HepG2 (cell line): ENCODE results near the gene CPVL. TPM values are rescaled to one million over a fixed set of nuclear protein-coding genes. Genes with fewer than 3 reads are reported as not detected.

Experiments used
- CHCHD3 ChIP-seq: sonication (generic); formaldehyde crosslinking; IDR thresholded peaks from 2 replicates; pipeline ENCODE4 v1.8.0; 2022; ENCODE audit warnings: mild to moderate bottlenecking, missing genetic modification reagents, moderate library complexity
- CHD2 ChIP-seq: IDR thresholded peaks from 2 replicates; pipeline ENCODE4 v1.6.1; 2011; ENCODE audit warnings: low read depth, low read length, improper control_type of control experiment
- EHMT2 ChIP-seq: fragments of 200-600 bp; sonication (generic); IDR thresholded peaks from 2 replicates; pipeline ENCODE4 v1.7.0; 2017; ENCODE audit warnings: antibody characterized with exemption, low read depth, low read length, borderline replicate concordance
- EP300 ChIP-seq, 3 experiments: sonication (generic) in 1 of 3; formaldehyde crosslinking in 1 of 3; IDR thresholded peaks; 2 replicates each; pipeline versions ENCODE4 v1.5.1 to v1.6.1; 2011 to 2020; ENCODE audit warnings: low read depth in 2 of 3, low read length in 2 of 3, borderline replicate concordance in 1 of 3, improper control_type of control experiment in 1 of 3, mild to moderate bottlenecking in 1 of 3, missing genetic modification reagents in 1 of 3, moderate library complexity in 1 of 3
- FOXJ3 ChIP-seq: sonication (generic); formaldehyde crosslinking; IDR thresholded peaks from 2 replicates; pipeline ENCODE4 v1.4.0; 2020; ENCODE audit warnings: missing genetic modification reagents, mild to moderate bottlenecking, borderline replicate concordance
- PAX8 ChIP-seq: sonication (generic); formaldehyde crosslinking; IDR thresholded peaks from 2 replicates; pipeline ENCODE4 v1.8.0; 2022; ENCODE audit warnings: mild to moderate bottlenecking, missing genetic modification reagents, borderline replicate concordance
- PHB2 ChIP-seq: fragments of 450-650 bp; IDR thresholded peaks from 2 replicates; pipeline ENCODE4 v1.6.1; 2018; ENCODE audit not compliant: partially characterized antibody
- POLR2A ChIP-seq, 2 experiments: IDR thresholded peaks; 2 replicates each; pipeline ENCODE4 v1.6.1; 2011; ENCODE audit warnings: low read depth in 2 of 2, low read length in 2 of 2, mild to moderate bottlenecking in 1 of 2, moderate library complexity in 1 of 2; ENCODE audit not compliant: insufficient read depth in 1 of 2
- POLR2AphosphoS5 ChIP-seq: IDR thresholded peaks from 2 replicates; pipeline ENCODE4 v1.6.1; 2012; ENCODE audit warnings: low read depth, low read length
- SALL2 ChIP-seq: sonication (generic); formaldehyde crosslinking; IDR thresholded peaks from 2 replicates; pipeline ENCODE4 v1.8.1; 2023; ENCODE audit warnings: mild to moderate bottlenecking, missing genetic modification reagents, inconsistent platforms
- SAP130 ChIP-seq: IDR thresholded peaks from 2 replicates; pipeline ENCODE4 v1.6.1; 2016; ENCODE audit warnings: low read depth
- SNRNP70 ChIP-seq: fragments of 200-400 bp; formaldehyde crosslinking; IDR thresholded peaks from 2 replicates; pipeline ENCODE4 v1.6.1; 2017; ENCODE audit warnings: mild to moderate bottlenecking, low read depth, low read length, moderate library complexity
- ZBTB43 ChIP-seq: sonication (generic); formaldehyde crosslinking; conservative IDR thresholded peaks from 2 replicates; pipeline ENCODE4 v1.4.0; 2020; ENCODE audit warnings: missing genetic modification reagents
- ZMAT5 ChIP-seq: sonication (generic); formaldehyde crosslinking; IDR thresholded peaks from 2 replicates; pipeline ENCODE4 v1.5.0; 2020; ENCODE audit warnings: mild to moderate bottlenecking, low read depth, missing genetic modification reagents, borderline replicate concordance
- ZNF232 ChIP-seq: sonication (generic); formaldehyde crosslinking; IDR thresholded peaks from 2 replicates; pipeline ENCODE4 v1.4.0; 2020; ENCODE audit warnings: missing genetic modification reagents, borderline replicate concordance
- ZNF274 ChIP-seq: sonication (generic); formaldehyde crosslinking; IDR thresholded peaks from 2 replicates; pipeline ENCODE4 v1.5.1; 2020; ENCODE audit warnings: mild to moderate bottlenecking, missing genetic modification reagents
- ZNF331 ChIP-seq: sonication (generic); formaldehyde crosslinking; IDR thresholded peaks from 2 replicates; pipeline ENCODE4 v1.4.0; 2020; ENCODE audit warnings: missing genetic modification reagents
- ZNF691 ChIP-seq: sonication (generic); formaldehyde crosslinking; IDR thresholded peaks from 2 replicates; pipeline ENCODE4 v1.4.0; 2020; ENCODE audit warnings: missing genetic modification reagents, low read depth, mild to moderate bottlenecking, borderline replicate concordance
- ZNF724P ChIP-seq: sonication (generic); formaldehyde crosslinking; IDR thresholded peaks from 2 replicates; pipeline ENCODE4 v1.8.0; 2022; ENCODE audit warnings: missing genetic modification reagents, borderline replicate concordance
- ZNF839 ChIP-seq: sonication (generic); formaldehyde crosslinking; IDR thresholded peaks from 2 replicates; pipeline ENCODE4 v1.4.0; 2020; ENCODE audit warnings: missing genetic modification reagents, mild to moderate bottlenecking, borderline replicate concordance
- polyA plus RNA-seq, 8 experiments: library from polyadenylated mRNA; depleted of rRNA in 3 of 8; stranded (reverse) in 7 of 8; unstranded in 1 of 8; fragments of >200 nt; fragmentation: Illumina TruSeq in 4 of 8; extraction: Trizol in 4 of 8; gene quantifications; 2 replicates each; pipeline versions ENCODE4 v1.2.1 to v1.2.3, GENCODE V29; 2011 to 2016; ENCODE audit warnings: low read depth in 4 of 8, missing spikeins in 1 of 8, mixed read lengths in 1 of 8; ENCODE audit not compliant: insufficient read depth in 1 of 8
- total RNA-seq, 5 experiments: library from RNA; depleted of rRNA; stranded (reverse); fragments of >200 nt; fragmentation: Illumina TruSeq; extraction: Trizol; gene quantifications; 2 replicates each; pipeline ENCODE4 v1.2.3, GENCODE V29; 2016; ENCODE audit warnings: low read depth in 1 of 5
- TF ChIP-seq, protein P1 (sequence below): sonication (generic); formaldehyde crosslinking; IDR thresholded peaks from 2 replicates; pipeline ENCODE4 v1.4.0; 2020; ENCODE audit warnings: missing genetic modification reagents
- TF ChIP-seq, protein P2 (sequence below): sonication (generic); formaldehyde crosslinking; IDR thresholded peaks from 2 replicates; pipeline ENCODE4 v1.9.0; 2022; ENCODE audit warnings: low read depth, missing genetic modification reagents
- TF ChIP-seq, protein P3 (sequence below): sonication (generic); formaldehyde crosslinking; IDR thresholded peaks from 2 replicates; pipeline ENCODE4 v1.4.0; 2020; ENCODE audit warnings: missing genetic modification reagents

The CPVL gene
- total and polyA plus RNA-seq, 2 of the 13 experiments (the other 11 are each of a cell fraction or from before 2014, with no cell fraction given), result 59.2 to 294 TPM

GRCh38 chr7:29099896-29100847 is 46.2 kb downstream of the CPVL start (continued):
- TF ChIP-seq EP300 (IDR thresholded peaks at IDR 0.05; ENCODE audit: low read depth in 2 of 2, low read length in 2 of 2) (peak; percentile 78 to 98; a peak in 3 of 4 replicates), EP300 (CRISPR knock-in tag; IDR thresholded peaks at IDR 0.05; ENCODE audit: borderline replicate concordance) (peak; percentile 97), PHB2 (no peak), ZBTB43 (CRISPR knock-in tag) (no peak), SAP130 (CRISPR knock-in tag) (peak; percentile 82), ZNF232 (CRISPR knock-in tag) (no peak), POLR2A (IDR thresholded peaks at IDR 0.05; ENCODE audit: insufficient read depth in 1 of 2, low read depth in 2 of 2, low read length in 2 of 2) (peak in 1 of 2 experiments; percentile 8; a peak in 1 of 4 replicates), ZNF691 (CRISPR knock-in tag) (no peak), ZNF331 (peak; percentile 89), ZNF724P (no peak), PAX8 (no peak), ZNF839 (CRISPR knock-in tag) (no peak), CHD2 (no peak), ZMAT5 (CRISPR knock-in tag) (no peak), EHMT2 (0 out of 2 replicates have a peak, but pooled peaks have one; percentile 61), FOXJ3 (CRISPR knock-in tag) (peak; percentile 82; the same call in 1 of the 2 replicates), SNRNP70 (no peak), SALL2 (CRISPR knock-in tag) (no peak), ZNF274 (CRISPR knock-in tag) (no peak), CHCHD3 (no peak), POLR2AphosphoS5 (no peak)
- TF ChIP-seq, protein P1, sequence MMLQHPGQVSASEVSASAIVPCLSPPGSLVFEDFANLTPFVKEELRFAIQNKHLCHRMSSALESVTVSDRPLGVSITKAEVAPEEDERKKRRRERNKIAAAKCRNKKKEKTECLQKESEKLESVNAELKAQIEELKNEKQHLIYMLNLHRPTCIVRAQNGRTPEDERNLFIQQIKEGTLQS, result peak; percentile 59
- TF ChIP-seq, protein P2, sequence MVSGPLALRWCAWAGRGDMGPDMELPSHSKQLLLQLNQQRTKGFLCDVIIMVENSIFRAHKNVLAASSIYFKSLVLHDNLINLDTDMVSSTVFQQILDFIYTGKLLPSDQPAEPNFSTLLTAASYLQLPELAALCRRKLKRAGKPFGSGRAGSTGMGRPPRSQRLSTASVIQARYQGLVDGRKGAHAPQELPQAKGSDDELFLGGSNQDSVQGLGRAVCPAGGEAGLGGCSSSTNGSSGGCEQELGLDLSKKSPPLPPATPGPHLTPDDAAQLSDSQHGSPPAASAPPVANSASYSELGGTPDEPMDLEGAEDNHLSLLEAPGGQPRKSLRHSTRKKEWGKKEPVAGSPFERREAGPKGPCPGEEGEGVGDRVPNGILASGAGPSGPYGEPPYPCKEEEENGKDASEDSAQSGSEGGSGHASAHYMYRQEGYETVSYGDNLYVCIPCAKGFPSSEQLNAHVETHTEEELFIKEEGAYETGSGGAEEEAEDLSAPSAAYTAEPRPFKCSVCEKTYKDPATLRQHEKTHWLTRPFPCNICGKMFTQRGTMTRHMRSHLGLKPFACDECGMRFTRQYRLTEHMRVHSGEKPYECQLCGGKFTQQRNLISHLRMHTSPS (CRISPR knock-in tag), result peak; percentile 81
- TF ChIP-seq, protein P3, sequence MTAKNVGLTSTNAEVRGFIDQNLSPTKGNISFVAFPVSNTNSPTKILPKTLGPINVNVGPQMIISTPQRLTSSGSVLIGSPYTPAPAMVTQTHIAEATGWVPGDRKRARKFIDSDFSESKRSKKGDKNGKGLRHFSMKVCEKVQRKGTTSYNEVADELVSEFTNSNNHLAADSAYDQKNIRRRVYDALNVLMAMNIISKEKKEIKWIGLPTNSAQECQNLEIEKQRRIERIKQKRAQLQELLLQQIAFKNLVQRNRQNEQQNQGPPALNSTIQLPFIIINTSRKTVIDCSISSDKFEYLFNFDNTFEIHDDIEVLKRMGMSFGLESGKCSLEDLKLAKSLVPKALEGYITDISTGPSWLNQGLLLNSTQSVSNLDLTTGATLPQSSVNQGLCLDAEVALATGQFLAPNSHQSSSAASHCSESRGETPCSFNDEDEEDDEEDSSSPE (CRISPR knock-in tag), result 0 out of 2 replicates have a peak, but pooled peaks have one; percentile 35
